A549 (cell line): ENCODE data around the gene BUD23. TPM values are rescaled to one million over a fixed set of nuclear protein-coding genes. Genes with fewer than 3 reads are reported as not detected.
"Not testable (repeated sequence)": the region's sequence is repeated elsewhere in the genome, so short reads cannot be mapped to it uniquely, and the experiment has no call there.

ENCODE experiments used
- ATAC-seq, 2 experiments: fragments of 200-7000 bp in 1 of 2; fragments of >200 bp in 1 of 2; cut with Nextera tagmentation in 1 of 2; cut with Tn5 transposase in 1 of 2; 3 replicates each; pipeline versions ENCODE4 v1.8.0 to v1.9.1; 2018 to 2020; ENCODE audit warnings: mild to moderate bottlenecking in 1 of 2, moderate library complexity in 1 of 2
- CTCF ChIA-PET: fragments of 300-600 bp; sonication (Branson Sonifier 250); formaldehyde crosslinking; extraction: SDS; loops from one replicate; lab custom pipeline; 2021; ENCODE audit warnings: antibody characterized with exemption, inconsistent platforms; lab: Yijun Ruan, JAX
- POLR2A ChIA-PET: fragments of 350-600 bp; formaldehyde crosslinking; extraction: SDS; loops from one replicate; lab custom pipeline; 2021; ENCODE audit warnings: antibody characterized with exemption, inconsistent platforms; lab: Yijun Ruan, JAX
- DNase-seq, 2 experiments: peaks; one replicate each; pipeline versions ENCODE4 v3.0.0 to v3.0.0-alpha.2; 2011 to 2016; ENCODE audit warnings: low read depth in 1 of 2, low spot score in 1 of 2
- FAIRE-seq: peaks from 2 replicates; lab custom pipeline; 2011; peaks lifted over from hg19 to GRCh38; lab: Jason Lieb, UNC
- H3K27ac ChIP-seq, 2 experiments: fragments of >200 bp; sonication (Bioruptor Twin); formaldehyde crosslinking; 3 replicates each; pipeline ENCODE4 v1.5.1; 2016 to 2017
- H3K4me1 ChIP-seq: fragments of >200 bp; sonication (Bioruptor Twin); formaldehyde crosslinking; 3 replicates; pipeline ENCODE4 v1.6.1; 2016
- H3K4me2 ChIP-seq: fragments of >200 bp; sonication (Bioruptor Twin); formaldehyde crosslinking; 3 replicates; pipeline ENCODE4 v1.6.1; 2016
- H3K4me3 ChIP-seq: fragments of >200 bp; sonication (Bioruptor Twin); formaldehyde crosslinking; 3 replicates; pipeline ENCODE4 v1.5.1; 2016
- H3K9me3 ChIP-seq: fragments of >200 bp; sonication (Bioruptor Twin); formaldehyde crosslinking; 3 replicates; pipeline ENCODE4 v1.6.1; 2016
- CBX8 ChIP-seq: fragments of 200-600 bp; sonication (generic); IDR thresholded peaks from 2 replicates; pipeline ENCODE4 v1.6.1; 2016
- CEBPB ChIP-seq, 2 experiments: fragments of >200 bp in 1 of 2; sonication (Bioruptor Twin) in 1 of 2; formaldehyde crosslinking in 1 of 2; IDR thresholded peaks; 2 replicates each; pipeline ENCODE4 v1.6.1; 2012 to 2016
- EP300 ChIP-seq, 2 experiments: fragments of >200 bp; sonication (Bioruptor Twin); formaldehyde crosslinking; IDR thresholded peaks; 2 replicates in 1 of 2; 3 replicates in 1 of 2; pipeline ENCODE4 v1.6.1; 2016 to 2017
- GATA3 ChIP-seq: IDR thresholded peaks from 2 replicates; pipeline ENCODE4 v1.6.1; 2012; ENCODE audit warnings: borderline replicate concordance
- JUN ChIP-seq, 2 experiments: fragments of >200 bp; sonication (Bioruptor Twin); formaldehyde crosslinking; IDR thresholded peaks; 2 replicates in 1 of 2; 3 replicates in 1 of 2; pipeline ENCODE4 v1.6.1; 2016 to 2017
- MAFK ChIP-seq: fragments of 450-650 bp; IDR thresholded peaks from 2 replicates; pipeline ENCODE4 v1.6.1; 2014; ENCODE audit not compliant: partially characterized antibody
- MYC ChIP-seq: IDR thresholded peaks from 2 replicates; pipeline ENCODE4 v1.6.1; 2012; ENCODE audit warnings: mild to moderate bottlenecking, inconsistent platforms, low read length, improper control_type of control experiment, borderline replicate concordance
- NFE2L2 ChIP-seq: fragments of 150-350 bp; conservative IDR thresholded peaks from 2 replicates; pipeline ENCODE4 v1.6.1; 2014; ENCODE audit warnings: low read length
- NR3C1 ChIP-seq: fragments of >200 bp; sonication (Bioruptor Twin); formaldehyde crosslinking; IDR thresholded peaks from 3 replicates; pipeline ENCODE4 v1.6.1; 2017
- SMC3 ChIP-seq: fragments of >200 bp; sonication (Bioruptor Twin); formaldehyde crosslinking; IDR thresholded peaks from 3 replicates; pipeline ENCODE4 v1.6.1; 2018; ENCODE audit warnings: inconsistent platforms
- WGBS: methylation state at CpG from one replicate; pipeline ENCODE4 v1.1.6; 2017; ENCODE audit errors: missing lambda C conversion rate; 5-methylcytosine and 5-hydroxymethylcytosine counted together
- polyA plus RNA-seq, 4 experiments: library from polyadenylated mRNA; depleted of rRNA in 3 of 4; stranded (reverse); fragments of >200 nt; fragmentation: RNase III in 1 of 4; extraction: RNeasy Plus Mini Kit Qiagen cat#74134 plus additional on column Dnase treatment in 1 of 4; gene quantifications; 2 replicates in 3 of 4; 3 replicates in 1 of 4; pipeline ENCODE4 v1.2.3, GENCODE V29; 2011 to 2017
- TF ChIP-seq, protein P1 (sequence below): fragments of 150-350 bp; IDR thresholded peaks from 2 replicates; pipeline ENCODE4 v1.6.1; 2014; ENCODE audit warnings: low read depth, mild to moderate bottlenecking, low read length
- TF ChIP-seq, protein P2 (sequence below): fragments of >200 bp; sonication (Bioruptor Twin); formaldehyde crosslinking; IDR thresholded peaks from 2 replicates; pipeline ENCODE4 v1.6.1; 2016
- TF ChIP-seq, protein P3 (sequence below): IDR thresholded peaks from 2 replicates; pipeline ENCODE4 v1.6.1; 2012

BUD23 gene
- polyA plus RNA-seq, 2 of the 4 experiments (the other 2 are of a cell fraction), result 134 to 161 TPM

DNA sequence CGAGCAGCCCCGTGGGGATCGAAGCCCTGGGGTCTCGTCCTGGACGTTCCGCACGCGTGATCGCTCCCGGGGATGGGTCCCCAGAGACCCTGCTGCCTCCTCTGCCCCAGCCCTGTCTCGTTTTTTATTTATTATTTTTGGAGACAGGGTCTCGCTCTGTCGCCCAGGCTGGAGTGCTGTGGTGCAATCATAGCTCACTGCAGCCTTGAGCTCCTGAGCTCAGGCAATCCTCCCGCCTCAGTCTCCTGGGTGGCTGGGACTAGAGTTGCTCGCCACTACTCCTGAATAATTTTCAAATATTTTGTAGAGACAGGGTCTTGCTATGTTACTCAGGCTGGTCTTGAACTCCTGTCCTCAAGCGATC is 36.4 kb downstream of the BUD23 start:
- ChIA-PET POLR2A (interaction anchor here (0.8 to 1.8 kb wide), 3 partner anchors 14 to 107 kb away, joined by 3 to 27 read pairs (median 4); no protein-coding TSS in a partner anchor), CTCF (interaction anchor here (0.6 to 8.6 kb wide), 10 partner anchors 9 to 347 kb away, joined by 3 to 290 read pairs (median 4); partner anchors contain the start of gene VPS37D)
- Histone ChIP-seq H3K9me3 (no peaks in the 10 kb centered on the region), H3K4me3 (peak overlapping the region; percentile 100), H3K4me1 (peaks cover 59% of the 10 kb centered on the region), H3K4me2 (peak overlapping the region; percentile 100), H3K27ac (peak overlapping the region; percentile 99 to 100)
- no peak for DNase-seq
- no peak for FAIRE-seq
- ATAC-seq, result no peak
- WGBS, result 27% methylated on average over 6 of the region's 16 CpGs
- TF ChIP-seq MAFK (no peak), EP300 (IDR thresholded peaks at IDR 0.05) (no peak), CEBPB (IDR thresholded peaks at IDR 0.05) (peak; percentile 35 to 58; a peak in 3 of 4 replicates), MYC (no peak)

DNA sequence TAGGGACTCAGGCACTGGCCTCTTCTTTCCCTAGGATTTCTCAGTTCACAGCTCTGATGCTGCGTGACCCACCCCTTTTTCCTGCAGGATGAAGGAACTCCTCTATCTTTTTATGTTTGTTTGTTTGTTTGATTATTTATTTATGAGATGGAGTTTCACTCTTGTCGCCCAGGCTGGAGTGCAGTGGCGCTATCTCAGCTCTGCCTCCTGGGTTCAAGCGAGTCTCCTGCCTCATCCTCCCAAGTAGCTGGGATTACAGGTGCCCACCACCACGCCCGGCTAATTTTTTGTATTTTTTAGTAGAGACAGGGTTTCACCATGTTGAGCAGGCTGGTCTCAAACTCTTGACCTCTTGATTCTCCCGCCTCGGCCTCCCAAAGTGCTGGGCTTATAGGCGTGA is 37.0 kb downstream of the BUD23 start:
- ChIA-PET CTCF (interaction anchor here (0.6 to 8.6 kb wide), 10 partner anchors 9 to 347 kb away, joined by 3 to 290 read pairs (median 4); partner anchors contain the start of gene VPS37D), POLR2A (interaction anchor here (1.3 to 1.8 kb wide), 2 partner anchors 15 to 108 kb away, joined by 3 to 27 read pairs; no protein-coding TSS in a partner anchor)
- not testable (repeated sequence) for H3K4me3 ChIP-seq, H3K9me3 ChIP-seq, FAIRE-seq, ATAC-seq, DNase-seq
- WGBS, result 95% methylated on average over 9 of the region's 9 CpGs
- Histone ChIP-seq H3K4me1 (peaks cover 53% of the 10 kb centered on the region), H3K27ac (peak overlapping the region; percentile 99 to 100), H3K4me2 (peak overlapping the region; percentile 100)

DNA sequence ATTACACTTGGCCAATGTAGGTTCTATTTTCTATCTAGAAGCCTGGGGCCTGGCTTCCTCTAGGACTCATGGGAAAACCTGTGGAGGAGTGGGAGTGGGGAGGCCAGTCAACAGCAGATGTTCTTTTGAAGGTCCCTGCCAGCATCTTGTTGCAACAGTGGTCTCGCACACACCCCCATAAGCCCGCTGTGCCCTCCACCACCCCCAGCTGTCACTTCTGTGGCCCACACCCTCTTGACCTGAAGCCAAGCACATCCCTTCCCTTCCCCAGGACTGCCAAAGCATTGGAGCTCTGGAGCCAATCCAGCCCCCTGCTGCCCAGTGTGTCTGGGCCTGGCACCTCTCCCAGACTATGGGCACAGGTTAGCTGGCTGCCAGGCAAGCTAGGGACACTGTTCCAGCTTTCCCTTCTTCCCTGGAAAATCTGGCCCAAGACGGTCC is 38.0 kb downstream of the BUD23 start:
- Histone ChIP-seq H3K4me2 (peak overlapping the region; percentile 50), H3K4me1 (peaks cover 49% of the 10 kb centered on the region), H3K4me3 (no peak overlapping the region), H3K9me3 (no peaks in the 10 kb centered on the region)
- FAIRE-seq, result no peak
- peak in 1 of 2 experiments; percentile 10; a peak in 1 of 6 replicates for ATAC-seq
- POLR2A ChIA-PET, result interaction anchor here (1.8 kb wide), 1 partner anchor 16 kb away, joined by 6 read pairs; no protein-coding TSS in a partner anchor
- TF ChIP-seq NFE2L2 (no peak), MAFK (no peak), JUN (IDR thresholded peaks at IDR 0.05) (no peak), GATA3 (0 out of 2 replicates have a peak, but pooled peaks have one; percentile 22), CBX8 (no peak), NR3C1 (no peak), SMC3 (0 out of 3 replicates have a peak, but pooled peaks have one; percentile 20), MYC (no peak)
- TF ChIP-seq, protein P1, sequence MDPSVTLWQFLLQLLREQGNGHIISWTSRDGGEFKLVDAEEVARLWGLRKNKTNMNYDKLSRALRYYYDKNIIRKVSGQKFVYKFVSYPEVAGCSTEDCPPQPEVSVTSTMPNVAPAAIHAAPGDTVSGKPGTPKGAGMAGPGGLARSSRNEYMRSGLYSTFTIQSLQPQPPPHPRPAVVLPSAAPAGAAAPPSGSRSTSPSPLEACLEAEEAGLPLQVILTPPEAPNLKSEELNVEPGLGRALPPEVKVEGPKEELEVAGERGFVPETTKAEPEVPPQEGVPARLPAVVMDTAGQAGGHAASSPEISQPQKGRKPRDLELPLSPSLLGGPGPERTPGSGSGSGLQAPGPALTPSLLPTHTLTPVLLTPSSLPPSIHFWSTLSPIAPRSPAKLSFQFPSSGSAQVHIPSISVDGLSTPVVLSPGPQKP, result no peak
- TF ChIP-seq, protein P2, sequence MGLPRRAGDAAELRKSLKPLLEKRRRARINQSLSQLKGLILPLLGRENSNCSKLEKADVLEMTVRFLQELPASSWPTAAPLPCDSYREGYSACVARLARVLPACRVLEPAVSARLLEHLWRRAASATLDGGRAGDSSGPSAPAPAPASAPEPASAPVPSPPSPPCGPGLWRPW, result no peak
- TF ChIP-seq, protein P3, sequence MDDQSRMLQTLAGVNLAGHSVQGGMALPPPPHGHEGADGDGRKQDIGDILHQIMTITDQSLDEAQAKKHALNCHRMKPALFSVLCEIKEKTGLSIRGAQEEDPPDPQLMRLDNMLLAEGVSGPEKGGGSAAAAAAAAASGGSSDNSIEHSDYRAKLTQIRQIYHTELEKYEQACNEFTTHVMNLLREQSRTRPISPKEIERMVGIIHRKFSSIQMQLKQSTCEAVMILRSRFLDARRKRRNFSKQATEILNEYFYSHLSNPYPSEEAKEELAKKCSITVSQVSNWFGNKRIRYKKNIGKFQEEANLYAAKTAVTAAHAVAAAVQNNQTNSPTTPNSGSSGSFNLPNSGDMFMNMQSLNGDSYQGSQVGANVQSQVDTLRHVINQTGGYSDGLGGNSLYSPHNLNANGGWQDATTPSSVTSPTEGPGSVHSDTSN, result no peak
- TF ChIP-seq, all 56 proteins: peak for 2
- CTCF ChIA-PET, result interaction anchor here (1.5 to 8.6 kb wide), 6 partner anchors 12 to 113 kb away, joined by 6 to 290 read pairs (median 74); partner anchors contain the start of gene VPS37D
- DNase-seq, result peak in 1 of 2 experiments; percentile 59
- WGBS, result 17% methylated on average over 1 of the region's 3 CpGs
- H3K27ac ChIP-seq, result peak overlapping the region; percentile 99 to 100

DNA sequence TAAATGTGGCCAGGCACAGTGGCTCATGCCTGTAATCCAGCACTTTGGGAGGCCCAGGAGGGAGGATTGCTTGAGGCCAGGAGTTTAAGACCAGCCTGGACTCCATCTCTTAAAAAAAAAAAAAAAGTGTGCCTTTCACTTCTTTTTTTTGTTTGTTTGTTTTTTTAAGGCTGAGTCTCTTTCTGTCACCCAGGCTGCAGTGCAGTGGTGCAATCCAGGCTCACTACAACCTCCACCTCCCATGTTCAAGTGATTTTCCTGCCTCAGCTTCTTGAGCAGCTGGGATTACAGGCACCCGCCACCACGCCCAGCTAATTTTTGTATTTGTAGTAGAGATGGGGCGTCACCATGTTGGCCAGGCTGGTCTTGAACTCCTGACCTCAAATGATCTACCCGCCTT is 38.8 kb downstream of the BUD23 start:
- POLR2A ChIA-PET, result interaction anchor here (1.8 kb wide), 1 partner anchor 17 kb away, joined by 6 read pairs; no protein-coding TSS in a partner anchor
- H3K4me3 ChIP-seq, H3K9me3 ChIP-seq, DNase-seq, FAIRE-seq, ATAC-seq: not testable (repeated sequence)
- H3K27ac ChIP-seq, result peak overlapping the region; percentile 99 to 100
- H3K4me2 ChIP-seq, result peak overlapping the region; percentile 50
- CTCF ChIA-PET, result interaction anchor here (0.6 to 8.6 kb wide), 7 partner anchors 12 to 114 kb away, joined by 4 to 290 read pairs (median 62); partner anchors contain the start of gene VPS37D
- peaks cover 41% of the 10 kb centered on the region for H3K4me1 ChIP-seq
- WGBS, result 70% methylated on average over 4 of the region's 4 CpGs
